ENCODE results near the gene LCN12.

- TF ChIP-seq CTCF (IDR thresholded peaks at IDR 0.05; ENCODE audit: low read depth, low read length) (no peak), POLR2A (IDR thresholded peaks at IDR 0.05; ENCODE audit: extremely low read depth, insufficient read length) (no peak), MAX (IDR thresholded peaks at IDR 0.05; ENCODE audit: low read depth, low read length) (no peak)
Observed at GRCh38 chr9:136910901-136911245, 41.2 kb upstream of the LCN12 start.

Data from NB4 (cell line).